Activated CD4-positive, alpha-beta memory T cell treated with anti-CD3 and anti-CD28 coated beads, Interleukin-2, amount 10 ng/mL, durations not matched to agents 7 days and 5 days (primary cell): ENCODE measurements around the gene FADS2. TPM values are rescaled to one million over a fixed set of nuclear protein-coding genes. Genes with fewer than 3 reads are reported as not detected.

ENCODE experiments used
- CTCF ChIA-PET: fragments of 350-600 bp; sonication (Branson Sonifier 250); formaldehyde crosslinking; loops from one replicate; lab custom pipeline; 2021; ENCODE audit warnings: antibody characterized with exemption, inconsistent platforms; lab: Charles Lee
- POLR2A ChIA-PET: fragments of 350-600 bp; sonication (Branson Sonifier 250); formaldehyde crosslinking; loops from one replicate; lab custom pipeline; 2021; ENCODE audit warnings: antibody characterized with exemption; lab: Charles Lee
- DNase-seq: peaks from one replicate; pipeline ENCODE4 v3.0.0-alpha.2; 2020
- H3K27ac Mint-ChIP-seq: one replicate; pipeline ENCODE4 v1.8.0; 2021; ENCODE audit warnings: mild to moderate bottlenecking, mixed read lengths
- H3K27me3 Mint-ChIP-seq: one replicate; pipeline ENCODE4 v1.8.0; 2021; ENCODE audit warnings: mixed read lengths
- H3K36me3 Mint-ChIP-seq: one replicate; pipeline ENCODE4 v1.8.0; 2021; ENCODE audit warnings: low read depth, mixed read lengths
- H3K4me1 Mint-ChIP-seq: one replicate; pipeline ENCODE4 v1.8.0; 2021; ENCODE audit warnings: mixed read lengths
- H3K4me3 Mint-ChIP-seq: one replicate; pipeline ENCODE4 v1.8.0; 2021; ENCODE audit warnings: mild to moderate bottlenecking, mixed read lengths
- H3K9me3 Mint-ChIP-seq: one replicate; pipeline ENCODE4 v1.8.0; 2021; ENCODE audit warnings: mixed read lengths
- total RNA-seq, 2 experiments: library from RNA; stranded (reverse); gene quantifications; one replicate each; pipeline ENCODE4 v1.2.3, GENCODE V29; 2021

FADS2 gene
- total RNA-seq, 2 experiments from 2014 or later, result 251 to 253 TPM

- POLR2A ChIA-PET, result no interaction called here
Observed at GRCh38 chr11:61854966-61855714, 27.0 kb downstream of the FADS2 start.

GRCh38 chr11:61855939-61856680, 28.0 kb downstream of the FADS2 start:
- ChIA-PET CTCF (no interaction called here), POLR2A (no interaction called here)
- H3K4me1 Mint-ChIP-seq, result peaks cover 1% of the 10 kb centered on the region
- H3K36me3 Mint-ChIP-seq, result peaks cover 38% of the 10 kb centered on the region
- no peaks in the 10 kb centered on the region for H3K9me3 Mint-ChIP-seq
- no peak overlapping the region for H3K27ac Mint-ChIP-seq
- H3K27me3 Mint-ChIP-seq, result no peaks in the 10 kb centered on the region
- H3K4me3 Mint-ChIP-seq, result no peak overlapping the region
- DNase-seq, result no peak

More at GRCh38 chr11:61854966-61855714, 27.0 kb downstream of the FADS2 start:
- H3K9me3 Mint-ChIP-seq, result no peaks in the 10 kb centered on the region
- no peaks in the 10 kb centered on the region for H3K27me3 Mint-ChIP-seq
- peaks cover 41% of the 10 kb centered on the region for H3K36me3 Mint-ChIP-seq
- CTCF ChIA-PET, result no interaction called here
- DNase-seq, result no peak
- H3K4me3 Mint-ChIP-seq, result no peak overlapping the region
- peaks cover 1% of the 10 kb centered on the region for H3K4me1 Mint-ChIP-seq
- no peak overlapping the region for H3K27ac Mint-ChIP-seq

GRCh38 chr11:61860054-61860903, 32.2 kb downstream of the FADS2 start:
- Mint-ChIP-seq H3K9me3 (no peaks in the 10 kb centered on the region), H3K27ac (no peak overlapping the region), H3K27me3 (no peaks in the 10 kb centered on the region), H3K4me3 (no peak overlapping the region), H3K4me1 (no peaks in the 10 kb centered on the region), H3K36me3 (peaks cover 34% of the 10 kb centered on the region)
- POLR2A ChIA-PET, result no interaction called here
- no peak for DNase-seq
- CTCF ChIA-PET, result interaction anchor here (1.0 kb wide), 1 partner anchor 63 kb away, joined by 4 read pairs; no protein-coding TSS in a partner anchor

GRCh38 chr11:61861634-61862033, 33.5 kb downstream of the FADS2 start:
- Mint-ChIP-seq H3K9me3 (no peaks in the 10 kb centered on the region), H3K4me3 (no peak overlapping the region), H3K36me3 (peaks cover 40% of the 10 kb centered on the region), H3K4me1 (no peaks in the 10 kb centered on the region), H3K27ac (no peak overlapping the region), H3K27me3 (no peaks in the 10 kb centered on the region)
- CTCF ChIA-PET, result interaction anchor here (1.0 kb wide), 1 partner anchor 64 kb away, joined by 4 read pairs; no protein-coding TSS in a partner anchor
- POLR2A ChIA-PET, result no interaction called here
- no peak for DNase-seq

- H3K4me1 Mint-ChIP-seq, result no peaks in the 10 kb centered on the region
- no peaks in the 10 kb centered on the region for H3K9me3 Mint-ChIP-seq
- H3K27me3 Mint-ChIP-seq, result no peaks in the 10 kb centered on the region
- H3K4me3 Mint-ChIP-seq, result no peak overlapping the region
- CTCF ChIA-PET, result interaction anchor here (0.8 kb wide), 1 partner anchor 8 kb away, joined by 3 read pairs; no protein-coding TSS in a partner anchor
- DNase-seq, result no peak
- peaks cover 40% of the 10 kb centered on the region for H3K36me3 Mint-ChIP-seq
- no peak overlapping the region for H3K27ac Mint-ChIP-seq
- POLR2A ChIA-PET, result no interaction called here
Observed at GRCh38 chr11:61862714-61863547, 34.8 kb downstream of the FADS2 start.

- no peaks in the 10 kb centered on the region for H3K27me3 Mint-ChIP-seq
- DNase-seq, result no peak
- peaks cover 38% of the 10 kb centered on the region for H3K36me3 Mint-ChIP-seq
- H3K4me1 Mint-ChIP-seq, result no peaks in the 10 kb centered on the region
- H3K4me3 Mint-ChIP-seq, result no peak overlapping the region
- POLR2A ChIA-PET, result no interaction called here
- no peak overlapping the region for H3K27ac Mint-ChIP-seq
- H3K9me3 Mint-ChIP-seq, result no peaks in the 10 kb centered on the region
- CTCF ChIA-PET, result no interaction called here
Observed at GRCh38 chr11:61863548-61864081, 35.5 kb downstream of the FADS2 start.

GRCh38 chr11:61864814-61865775, 37.0 kb downstream of the FADS2 start:
- POLR2A ChIA-PET, result no interaction called here
- CTCF ChIA-PET, result interaction anchor here (0.6 kb wide), 1 partner anchor 212 kb away, joined by 3 read pairs; no protein-coding TSS in a partner anchor
- H3K27me3 Mint-ChIP-seq, result no peaks in the 10 kb centered on the region
- no peak overlapping the region for H3K4me3 Mint-ChIP-seq
- no peak overlapping the region for H3K27ac Mint-ChIP-seq
- H3K9me3 Mint-ChIP-seq, result no peaks in the 10 kb centered on the region
- DNase-seq, result no peak
- peaks cover 27% of the 10 kb centered on the region for H3K36me3 Mint-ChIP-seq
- H3K4me1 Mint-ChIP-seq, result no peaks in the 10 kb centered on the region

- Mint-ChIP-seq H3K9me3 (no peaks in the 10 kb centered on the region), H3K27ac (no peak overlapping the region), H3K27me3 (peaks cover 2% of the 10 kb centered on the region), H3K4me1 (peaks cover 5% of the 10 kb centered on the region), H3K4me3 (no peak overlapping the region), H3K36me3 (peaks cover 23% of the 10 kb centered on the region)
- ChIA-PET POLR2A (no interaction called here), CTCF (interaction anchor here (1.2 to 1.3 kb wide), 2 partner anchors 33 to 216 kb away, joined by 4 read pairs; no protein-coding TSS in a partner anchor)
- DNase-seq, result no peak
Observed at GRCh38 chr11:61866231-61866957, 38.3 kb downstream of the FADS2 start.

- peaks cover 2% of the 10 kb centered on the region for H3K27me3 Mint-ChIP-seq
- no peak for DNase-seq
- POLR2A ChIA-PET, result no interaction called here
- peaks cover 5% of the 10 kb centered on the region for H3K4me1 Mint-ChIP-seq
- no peak overlapping the region for H3K4me3 Mint-ChIP-seq
- H3K27ac Mint-ChIP-seq, result no peak overlapping the region
- H3K9me3 Mint-ChIP-seq, result no peaks in the 10 kb centered on the region
- CTCF ChIA-PET, result interaction anchor here (1.2 to 1.3 kb wide), 2 partner anchors 32 to 215 kb away, joined by 4 read pairs; no protein-coding TSS in a partner anchor
- H3K36me3 Mint-ChIP-seq, result peaks cover 18% of the 10 kb centered on the region
Observed at GRCh38 chr11:61866958-61867343, 38.9 kb downstream of the FADS2 start.

- DNase-seq, result no peak
- Mint-ChIP-seq H3K27ac (no peak overlapping the region), H3K27me3 (peaks cover 2% of the 10 kb centered on the region), H3K4me3 (no peak overlapping the region), H3K4me1 (peaks cover 5% of the 10 kb centered on the region), H3K36me3 (peaks cover 15% of the 10 kb centered on the region), H3K9me3 (no peaks in the 10 kb centered on the region)
- CTCF ChIA-PET, result interaction anchor here (0.7 kb wide), 1 partner anchor 30 kb away, joined by 3 read pairs; no protein-coding TSS in a partner anchor
- POLR2A ChIA-PET, result no interaction called here
Observed at GRCh38 chr11:61868571-61869428, 40.7 kb downstream of the FADS2 start.
